Endothelial cell of umbilical vein (primary cell): ENCODE measurements around the gene YPEL1. TPM values are rescaled to one million over a fixed set of nuclear protein-coding genes. Genes with fewer than 3 reads are reported as not detected.

Experiments used
- BruUV-seq: library from RNA; stranded (reverse); fragments of 400-500 nt; replicated peaks from 2 replicates; lab custom pipeline; 2021; lab: Mats Ljungman, UMichigan
- CTCF ChIA-PET: fragments of 300-600, 350-600 bp; sonication (Branson Sonifier 250); formaldehyde crosslinking; loops from one replicate; lab custom pipeline; 2021; ENCODE audit warnings: antibody characterized with exemption, inconsistent platforms; lab: Charles Lee
- POLR2A ChIA-PET: fragments of 300-600, 350-600 bp; sonication (Branson Sonifier 250); formaldehyde crosslinking; loops from one replicate; lab custom pipeline; 2021; ENCODE audit warnings: antibody characterized with exemption, inconsistent platforms; lab: Charles Lee
- DNase-seq: peaks from one replicate; pipeline ENCODE4 v3.0.0-alpha.2; 2011; ENCODE audit warnings: low read depth, low spot score
- FAIRE-seq: peaks from 2 replicates; lab custom pipeline; 2011; peaks lifted over from hg19 to GRCh38; lab: Jason Lieb, UNC
- H2AFZ ChIP-seq: 2 replicates; pipeline ENCODE4 v1.6.0; 2012; ENCODE audit warnings: low read depth, low read length, control low read depth, inconsistent platforms
- H3K27ac ChIP-seq: 2 replicates; pipeline ENCODE4 v1.5.1; 2011; ENCODE audit warnings: low read depth, mild to moderate bottlenecking, control low read depth, low read length, moderate library complexity; ENCODE audit not compliant: insufficient read depth
- H3K27me3 ChIP-seq, 2 experiments: 2 replicates each; pipeline versions ENCODE4 v1.6.0 to v1.6.1; 2011; ENCODE audit warnings: low read length in 2 of 2, mixed read lengths in 1 of 2; ENCODE audit not compliant: control insufficient read depth in 2 of 2, insufficient read depth in 2 of 2
- H3K36me3 ChIP-seq, 2 experiments: 2 replicates in 1 of 2; 3 replicates in 1 of 2; pipeline ENCODE4 v1.5.1; 2011; ENCODE audit warnings: low read length in 2 of 2, mild to moderate bottlenecking in 1 of 2, moderate library complexity in 1 of 2; ENCODE audit not compliant: control insufficient read depth in 2 of 2, insufficient read depth in 2 of 2; ENCODE audit errors: extremely low read depth in 1 of 2
- H3K4me1 ChIP-seq: 3 replicates; pipeline ENCODE4 v1.5.1; 2011; ENCODE audit warnings: mild to moderate bottlenecking, low read length; ENCODE audit not compliant: control insufficient read depth, insufficient read depth; ENCODE audit errors: extremely low read depth
- H3K4me2 ChIP-seq: 2 replicates; pipeline ENCODE4 v1.6.1; 2011; ENCODE audit warnings: low read length, control low read depth, mixed read lengths; ENCODE audit not compliant: insufficient read depth
- H3K4me3 ChIP-seq, 3 experiments: fragments of 200-600 bp in 1 of 3; sonication (generic), shearing (Covaris generic) in 1 of 3; replicated peaks in 1 of 3; 2 replicates each; pipeline ENCODE4 v1.5.1; 2011 to 2016; ENCODE audit warnings: control low read depth in 3 of 3, low read length in 3 of 3, mild to moderate bottlenecking in 2 of 3, inconsistent platforms in 1 of 3, low read depth in 1 of 3, moderate library complexity in 1 of 3; ENCODE audit not compliant: insufficient read depth in 1 of 3
- H3K79me2 ChIP-seq: 2 replicates; pipeline ENCODE4 v1.6.0; 2012; ENCODE audit warnings: low read length, inconsistent platforms; ENCODE audit not compliant: control insufficient read depth, insufficient read depth
- H3K9ac ChIP-seq: replicated peaks from 2 replicates; pipeline ENCODE3; 2011; ENCODE audit warnings: low read length, control low read depth; ENCODE audit not compliant: insufficient read depth; ENCODE audit errors: extremely low read depth
- H3K9me1 ChIP-seq: replicated peaks from 3 replicates; pipeline ENCODE4 v1.6.0; 2011; ENCODE audit warnings: mild to moderate bottlenecking, low read length; ENCODE audit not compliant: control insufficient read depth, insufficient read depth; ENCODE audit errors: extremely low read depth
- H3K9me3 ChIP-seq: replicated peaks from 2 replicates; pipeline ENCODE4 v1.5.1; 2012; ENCODE audit warnings: low read length, inconsistent platforms; ENCODE audit not compliant: control insufficient read depth, insufficient read depth
- H4K20me1 ChIP-seq: replicated peaks from 2 replicates; pipeline ENCODE3; 2011; ENCODE audit warnings: mild to moderate bottlenecking, low read length; ENCODE audit not compliant: control insufficient read depth, insufficient read depth; ENCODE audit errors: extremely low read depth
- EZH2 ChIP-seq: IDR thresholded peaks from 2 replicates; pipeline ENCODE4 v1.6.1; 2012; ENCODE audit warnings: borderline replicate concordance, low read depth, mild to moderate bottlenecking, moderate library complexity, low read length, inconsistent platforms; ENCODE audit not compliant: severe bottlenecking
- GATA2 ChIP-seq: IDR thresholded peaks from 2 replicates; pipeline ENCODE4 v1.7.0; 2011; ENCODE audit warnings: low read depth, mild to moderate bottlenecking, moderate library complexity, mixed read lengths, low read length; ENCODE audit not compliant: insufficient read length, insufficient read depth
- JUN ChIP-seq: IDR thresholded peaks from 2 replicates; pipeline ENCODE4 v1.6.1; 2011; ENCODE audit warnings: borderline replicate concordance, low read depth; ENCODE audit not compliant: insufficient read length, insufficient read depth
- POLR2A ChIP-seq: IDR thresholded peaks from 2 replicates; pipeline ENCODE4 v1.6.1; 2012; ENCODE audit warnings: low read depth, mild to moderate bottlenecking, control low read depth, low read length
- dilution Hi-C: fragments of 300-500 bp; cut with MboI; formaldehyde crosslinking; loops from one replicate; pipeline ENCODE4 v1.15.0; 2019; ENCODE audit warnings: low sequenced_read_pairs; ENCODE audit not compliant: extremely low pct_ligation_motif_present
- intact Hi-C: fragments of 100-400 bp; cut with micrococcal nuclease; formaldehyde crosslinking; loops from one replicate; pipeline ENCODE4 v1.10.0; 2022
- polyA plus RNA-seq, 4 experiments: library from polyadenylated mRNA; depleted of rRNA in 3 of 4; stranded (reverse) in 3 of 4; unstranded in 1 of 4; fragments of >200 nt; gene quantifications; 2 replicates each; pipeline versions ENCODE4 v1.2.1 to v1.2.3, GENCODE V29; 2011 to 2012; ENCODE audit warnings: missing spikeins in 1 of 4
- total RNA-seq: library from RNA; stranded (reverse); gene quantifications from 2 replicates; pipeline ENCODE4 v1.2.3, GENCODE V29; 2021

YPEL1 gene
- total and polyA plus RNA-seq, 2 donors (not counting 3 experiments of a cell fraction or from before 2014, with no cell fraction given): 3.7 to 6.2 TPM

GRCh38 chr22:21691816-21692215 is 43.8 kb downstream of the YPEL1 start:
- Histone ChIP-seq H3K9me3 (no peaks in the 10 kb centered on the region), H3K4me3 (no peak overlapping the region), H3K27ac (no peak overlapping the region), H3K9ac (no peak overlapping the region), H3K4me2 (no peak overlapping the region), H3K4me1 (no peaks in the 10 kb centered on the region), H3K27me3 (no peaks in the 10 kb centered on the region), H4K20me1 (no peaks in the 10 kb centered on the region), H2AFZ (no peak overlapping the region), H3K79me2 (no peaks in the 10 kb centered on the region), H3K36me3 (peaks cover 0 to 47% of the 10 kb centered on the region in 2 experiments), H3K9me1 (no peaks in the 10 kb centered on the region)
- dilution Hi-C loops (no loop called here), intact Hi-C loops (no loop called here)
- TF ChIP-seq GATA2 (no peak), EZH2 (no peak), POLR2A (no peak)
- ChIA-PET POLR2A (no interaction called here), CTCF (no interaction called here)
- FAIRE-seq (no peak), DNase-seq (no peak)
- BruUV-seq: no TSS peak

GRCh38 chr22:21690401-21690801 is 45.2 kb downstream of the YPEL1 start:
- dilution Hi-C loops (no loop called here), intact Hi-C loops (no loop called here)
- Histone ChIP-seq H3K9me3 (no peaks in the 10 kb centered on the region), H3K27me3 (no peaks in the 10 kb centered on the region), H3K9ac (no peak overlapping the region), H3K36me3 (peaks cover 0 to 48% of the 10 kb centered on the region in 2 experiments), H4K20me1 (no peaks in the 10 kb centered on the region), H3K79me2 (no peaks in the 10 kb centered on the region), H3K4me1 (no peaks in the 10 kb centered on the region), H3K9me1 (no peaks in the 10 kb centered on the region), H3K4me3 (no peak overlapping the region), H3K4me2 (no peak overlapping the region), H3K27ac (no peak overlapping the region), H2AFZ (no peak overlapping the region)
- ChIA-PET CTCF (no interaction called here), POLR2A (no interaction called here)
- FAIRE-seq: no peak
- no TSS peak for BruUV-seq
- TF ChIP-seq GATA2: no peak
- no peak for TF ChIP-seq JUN
- no peak for DNase-seq
